ENCODE data around the gene CRB3. TPM values are rescaled to one million over a fixed set of nuclear protein-coding genes. Genes with fewer than 3 reads are reported as not detected.

CRB3 gene
- total and polyA plus RNA-seq, 2 of the 13 experiments (the other 11 are each of a cell fraction or from before 2014, with no cell fraction given), result 10.6 to 25.6 TPM

- TF ChIP-seq TSC22D2 (CRISPR knock-in tag; IDR thresholded peaks at IDR 0.05; ENCODE audit: borderline replicate concordance) (no peak), RNF2 (conservative IDR thresholded peaks at IDR 0.05; ENCODE audit: low read depth) (peak; percentile 97; the same call in 1 of the 2 replicates), ZNF33B (CRISPR knock-in tag; IDR thresholded peaks at IDR 0.05) (peak; percentile 64; the same call in 1 of the 2 replicates), ZNF775 (CRISPR knock-in tag; IDR thresholded peaks at IDR 0.05; ENCODE audit: borderline replicate concordance) (no peak), ZNF737 (CRISPR knock-in tag; IDR thresholded peaks at IDR 0.05; ENCODE audit: borderline replicate concordance) (no peak), SOX13 (IDR thresholded peaks at IDR 0.05) (no peak), SOX13 (CRISPR knock-in tag; conservative IDR thresholded peaks at IDR 0.05 in 1 of 2, IDR thresholded peaks at IDR 0.05 in 1 of 2) (no peak), MYC (CRISPR knock-in tag; IDR thresholded peaks at IDR 0.05; ENCODE audit: borderline replicate concordance) (peak; percentile 60; the same call in 1 of the 2 replicates), ZNF704 (CRISPR knock-in tag; IDR thresholded peaks at IDR 0.05; ENCODE audit: borderline replicate concordance) (0 out of 2 replicates have a peak, but pooled peaks have one; percentile 20), SRY (CRISPR knock-in tag; IDR thresholded peaks at IDR 0.05) (0 out of 2 replicates have a peak, but pooled peaks have one; percentile 58), HIVEP1 (CRISPR knock-in tag; IDR thresholded peaks at IDR 0.05) (0 out of 2 replicates have a peak, but pooled peaks have one; percentile 48), CENPBD1 (CRISPR knock-in tag; IDR thresholded peaks at IDR 0.05; ENCODE audit: borderline replicate concordance, low read depth) (no peak), ZBTB4 (CRISPR knock-in tag; IDR thresholded peaks at IDR 0.05; ENCODE audit: borderline replicate concordance) (peak; percentile 97; the same call in 1 of the 2 replicates), MEIS1 (CRISPR knock-in tag; IDR thresholded peaks at IDR 0.05; ENCODE audit: borderline replicate concordance) (peak; percentile 34; the same call in 1 of the 2 replicates), ZFAT (CRISPR knock-in tag; conservative IDR thresholded peaks at IDR 0.05) (no peak), ISL2 (CRISPR knock-in tag; IDR thresholded peaks at IDR 0.05) (peak; percentile 37; the same call in 1 of the 2 replicates), NFKB2 (CRISPR knock-in tag; IDR thresholded peaks at IDR 0.05; ENCODE audit: borderline replicate concordance) (peak; percentile 45; the same call in 1 of the 2 replicates), SNAPC2 (CRISPR knock-in tag; IDR thresholded peaks at IDR 0.05) (peak; percentile 71; the same call in 1 of the 2 replicates), FOXK1 (CRISPR knock-in tag; IDR thresholded peaks at IDR 0.05; ENCODE audit: borderline replicate concordance, low read depth) (peak; percentile 17; the same call in 1 of the 2 replicates), POGK (CRISPR knock-in tag; conservative IDR thresholded peaks at IDR 0.05) (peak; percentile 48; the same call in 1 of the 2 replicates), ZNF232 (CRISPR knock-in tag; IDR thresholded peaks at IDR 0.05; ENCODE audit: borderline replicate concordance) (peak; percentile 68; the same call in 1 of the 2 replicates)
Measured at GRCh38 chr19:6424939-6425731, 38.9 kb upstream of the CRB3 start (continued).

Measured in HepG2 (cell line).